ENCODE results near the gene RET.

RET gene

DNA sequence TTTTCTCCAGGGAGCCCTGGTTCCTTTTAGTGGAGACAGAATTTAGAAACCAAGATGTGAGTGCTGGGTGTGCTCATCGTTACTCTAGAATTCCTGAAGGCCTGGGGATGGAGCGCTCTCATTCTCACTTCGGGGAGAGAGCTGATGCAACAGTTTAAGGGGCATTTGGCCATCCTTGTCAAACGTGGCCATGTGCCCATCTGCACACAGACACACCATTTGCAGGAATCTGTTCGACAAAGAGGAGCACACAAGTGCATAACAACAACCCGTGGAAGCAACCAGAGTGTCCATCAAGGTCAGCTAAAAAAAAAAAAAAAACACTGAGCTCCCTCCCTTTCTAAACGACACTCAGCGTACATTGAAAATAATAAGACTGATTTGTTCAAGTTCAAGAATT is 23.0 kb upstream of the RET start:
- H3K4me3 Mint-ChIP-seq = no peak overlapping the region
- H3K27ac Mint-ChIP-seq = no peak overlapping the region
- no peak for DNase-seq
- H3K9me3 Mint-ChIP-seq = no peaks in the 10 kb centered on the region
- H3K4me1 Mint-ChIP-seq (ENCODE audit: low read depth) = peaks cover 2% of the 10 kb centered on the region
- peaks cover 20% of the 10 kb centered on the region for H3K27me3 Mint-ChIP-seq
- H3K36me3 Mint-ChIP-seq (ENCODE audit: low read depth) = no peaks in the 10 kb centered on the region

DNA sequence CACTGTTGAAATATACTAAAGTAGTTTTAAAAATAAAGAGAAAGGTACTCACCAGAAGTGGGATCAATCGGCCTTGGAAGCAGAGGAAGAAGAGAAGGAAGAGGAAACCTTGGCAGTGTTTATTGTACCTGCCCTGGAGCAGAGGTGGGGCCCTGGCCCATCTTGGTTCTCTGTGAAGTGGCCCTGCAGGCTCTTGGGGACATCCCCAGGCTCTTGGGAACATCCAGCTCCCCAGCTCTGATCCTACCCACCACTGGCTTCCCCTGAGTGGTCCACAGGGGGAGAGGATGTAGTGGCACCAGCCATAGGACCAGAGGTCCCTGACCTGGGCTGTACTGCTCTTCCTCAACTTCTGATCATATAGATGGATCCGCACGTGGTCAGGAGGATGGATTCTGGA is 22.3 kb upstream of the RET start:
- no peaks in the 10 kb centered on the region for H3K9me3 Mint-ChIP-seq
- no peak overlapping the region for H3K27ac Mint-ChIP-seq
- DNase-seq = no peak
- H3K4me1 Mint-ChIP-seq (ENCODE audit: low read depth) = peaks cover 2% of the 10 kb centered on the region
- H3K27me3 Mint-ChIP-seq = peaks cover 17% of the 10 kb centered on the region
- no peak overlapping the region for H3K4me3 Mint-ChIP-seq
- no peaks in the 10 kb centered on the region for H3K36me3 Mint-ChIP-seq (ENCODE audit: low read depth)

DNA sequence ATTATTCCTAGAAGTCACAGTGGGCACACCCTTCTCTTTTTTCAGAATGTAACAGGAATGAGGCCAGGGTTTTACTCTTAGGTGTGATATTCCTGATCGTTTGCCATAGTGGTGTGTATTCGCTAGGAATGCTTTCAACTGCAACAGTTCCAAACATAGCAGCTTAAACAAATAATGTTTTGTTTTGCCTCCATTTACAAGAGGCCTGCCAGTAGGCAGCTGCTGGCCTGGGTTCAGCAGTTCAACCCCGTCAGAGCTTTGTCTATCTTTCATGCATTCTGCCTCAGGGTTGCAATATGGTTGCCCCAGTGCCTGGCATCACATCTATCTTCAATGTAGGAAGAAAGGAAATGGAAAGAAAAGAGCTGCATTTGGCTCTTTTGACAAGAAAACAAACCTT is 21.7 kb upstream of the RET start:
- H3K4me1 Mint-ChIP-seq (ENCODE audit: low read depth) = peaks cover under 1% of the 10 kb centered on the region
- H3K27me3 Mint-ChIP-seq = peaks cover 17% of the 10 kb centered on the region
- no peak overlapping the region for H3K27ac Mint-ChIP-seq
- no peaks in the 10 kb centered on the region for H3K9me3 Mint-ChIP-seq
- H3K36me3 Mint-ChIP-seq (ENCODE audit: low read depth) = no peaks in the 10 kb centered on the region
- DNase-seq = no peak
- H3K4me3 Mint-ChIP-seq = no peak overlapping the region

- Mint-ChIP-seq H3K36me3 (ENCODE audit: low read depth) (no peaks in the 10 kb centered on the region), H3K9me3 (no peaks in the 10 kb centered on the region), H3K4me3 (no peak overlapping the region), H3K27ac (no peak overlapping the region), H3K4me1 (ENCODE audit: low read depth) (no peaks in the 10 kb centered on the region), H3K27me3 (peaks cover 17% of the 10 kb centered on the region)
- no peak for DNase-seq
These were observed 20.8 kb upstream of the RET start for GRCh38 chr10:43055991-43056567.

DNA sequence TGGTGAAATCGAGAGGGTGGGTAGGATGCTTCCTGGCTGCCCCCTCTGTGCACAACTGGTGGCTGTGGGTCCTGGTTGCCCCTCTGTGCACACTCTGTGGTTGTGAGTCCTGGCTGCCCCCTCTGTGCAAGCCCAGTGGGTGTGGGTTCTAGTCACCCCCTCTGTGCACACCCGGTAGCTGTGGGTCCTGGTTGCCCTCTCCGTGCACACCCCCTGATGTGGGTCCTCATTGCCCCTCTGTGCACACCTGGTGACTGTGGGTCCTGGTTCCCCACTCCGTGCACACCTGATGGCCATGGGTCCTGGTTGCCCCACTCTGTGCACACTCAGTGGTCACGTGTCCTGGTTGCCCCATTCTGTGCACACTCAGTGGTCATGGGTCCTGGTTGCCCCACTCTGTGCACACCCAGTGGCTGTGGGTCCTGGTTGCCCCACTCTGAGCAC is 20.3 kb upstream of the RET start:
- Mint-ChIP-seq H3K4me3 (no peak overlapping the region), H3K9me3 (no peaks in the 10 kb centered on the region), H3K36me3 (ENCODE audit: low read depth) (no peaks in the 10 kb centered on the region), H3K27ac (no peak overlapping the region), H3K4me1 (ENCODE audit: low read depth) (no peaks in the 10 kb centered on the region), H3K27me3 (peaks cover 17% of the 10 kb centered on the region)
- DNase-seq = no peak

DNA sequence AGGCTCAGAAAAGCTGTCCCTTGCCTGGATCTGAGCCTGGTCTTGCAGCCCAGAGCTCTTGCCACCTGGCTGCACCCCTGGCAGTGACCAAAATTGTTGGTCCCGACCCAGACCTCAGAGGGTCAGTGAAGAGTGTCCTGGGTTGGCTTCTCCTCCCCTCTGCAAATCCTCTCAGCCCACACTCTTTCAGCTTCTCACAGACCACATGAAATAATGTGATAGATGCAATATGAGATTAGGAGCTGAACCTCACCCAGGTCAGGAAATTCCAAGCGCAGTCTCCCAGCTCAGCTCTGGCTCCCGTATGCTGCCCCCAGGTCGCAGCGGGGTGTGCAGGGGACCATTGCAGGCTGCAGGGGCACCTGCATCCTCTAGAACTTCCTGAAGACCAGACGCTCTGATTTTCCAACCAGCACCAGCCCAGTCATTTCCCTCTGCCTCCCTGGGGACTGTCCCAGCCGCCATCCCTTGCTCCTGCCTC is 19.6 kb upstream of the RET start:
- Mint-ChIP-seq H3K27me3 (peaks cover 17% of the 10 kb centered on the region), H3K4me1 (ENCODE audit: low read depth) (no peaks in the 10 kb centered on the region), H3K36me3 (ENCODE audit: low read depth) (no peaks in the 10 kb centered on the region), H3K9me3 (no peaks in the 10 kb centered on the region), H3K4me3 (no peak overlapping the region), H3K27ac (no peak overlapping the region)
- no peak for DNase-seq

GRCh38 chr10:43057831-43058340 is 19.0 kb upstream of the RET start:
- H3K36me3 Mint-ChIP-seq (ENCODE audit: low read depth) = no peaks in the 10 kb centered on the region
- no peaks in the 10 kb centered on the region for H3K9me3 Mint-ChIP-seq
- no peak for DNase-seq
- no peak overlapping the region for H3K27ac Mint-ChIP-seq
- H3K4me3 Mint-ChIP-seq = no peak overlapping the region
- peaks cover 17% of the 10 kb centered on the region for H3K27me3 Mint-ChIP-seq
- no peaks in the 10 kb centered on the region for H3K4me1 Mint-ChIP-seq (ENCODE audit: low read depth)

DNA sequence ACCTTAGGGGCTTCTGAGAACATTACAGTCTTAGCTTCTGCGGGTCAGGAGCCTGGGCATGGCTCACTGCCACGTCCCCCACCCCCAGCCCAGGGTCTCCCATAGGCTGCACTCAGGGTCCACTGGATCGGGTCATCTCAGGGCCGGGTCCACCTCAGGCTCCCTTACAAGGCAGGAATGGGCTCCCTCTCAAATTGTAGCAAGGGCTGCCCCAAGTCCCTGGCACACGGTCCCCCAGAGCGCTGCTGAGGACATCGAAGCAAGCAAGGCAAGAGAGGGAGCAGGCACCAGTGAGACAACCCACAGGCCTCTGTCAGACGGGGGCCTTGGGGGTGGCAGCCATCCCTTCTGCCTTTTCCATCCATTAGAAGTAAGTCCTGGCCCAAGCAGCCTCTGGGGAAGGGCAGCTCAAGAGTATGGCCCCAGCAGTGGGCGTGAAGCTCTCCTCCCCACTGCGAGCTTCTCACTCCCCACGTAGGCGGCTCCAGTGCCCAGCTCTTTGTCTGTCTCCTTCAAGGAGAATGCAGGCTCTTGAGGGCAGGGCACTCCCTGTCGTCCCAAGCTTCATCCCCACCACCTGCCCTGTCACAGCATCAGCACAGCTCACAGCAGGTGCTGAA is 18.0 kb upstream of the RET start:
- no peaks in the 10 kb centered on the region for H3K9me3 Mint-ChIP-seq
- no peak for DNase-seq
- H3K27ac Mint-ChIP-seq = no peak overlapping the region
- no peak overlapping the region for H3K4me3 Mint-ChIP-seq
- H3K36me3 Mint-ChIP-seq (ENCODE audit: low read depth) = no peaks in the 10 kb centered on the region
- no peaks in the 10 kb centered on the region for H3K4me1 Mint-ChIP-seq (ENCODE audit: low read depth)
- peaks cover 14% of the 10 kb centered on the region for H3K27me3 Mint-ChIP-seq

- H3K27ac Mint-ChIP-seq = no peak overlapping the region
- H3K4me3 Mint-ChIP-seq = no peak overlapping the region
- H3K27me3 Mint-ChIP-seq = peaks cover 14% of the 10 kb centered on the region
- DNase-seq = no peak
- H3K4me1 Mint-ChIP-seq (ENCODE audit: low read depth) = no peaks in the 10 kb centered on the region
- H3K9me3 Mint-ChIP-seq = no peaks in the 10 kb centered on the region
- H3K36me3 Mint-ChIP-seq (ENCODE audit: low read depth) = no peaks in the 10 kb centered on the region
These were observed 17.5 kb upstream of the RET start for GRCh38 chr10:43059336-43059720.

DNA sequence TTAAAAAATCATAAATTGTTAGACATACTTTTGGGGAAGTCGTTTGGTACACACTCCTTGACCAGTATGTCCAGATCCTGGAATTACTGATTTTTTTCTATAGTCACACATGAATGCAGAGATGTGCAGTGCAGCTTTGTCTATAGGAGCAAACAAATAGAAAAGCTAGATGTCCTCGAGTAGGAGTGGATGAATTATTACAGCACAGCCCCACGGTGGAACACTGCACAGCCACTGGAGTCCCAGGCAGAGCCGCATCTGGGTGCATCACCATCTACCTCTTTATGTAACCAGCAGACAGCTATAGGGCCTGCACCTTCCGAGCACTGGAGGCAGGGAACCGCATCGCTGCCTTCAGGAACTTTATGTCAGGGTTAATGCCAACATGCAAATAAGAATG is 17.0 kb upstream of the RET start:
- Mint-ChIP-seq H3K27ac (no peak overlapping the region), H3K4me1 (ENCODE audit: low read depth) (no peaks in the 10 kb centered on the region), H3K36me3 (ENCODE audit: low read depth) (no peaks in the 10 kb centered on the region), H3K27me3 (peaks cover 14% of the 10 kb centered on the region), H3K9me3 (no peaks in the 10 kb centered on the region), H3K4me3 (no peak overlapping the region)
- no peak for DNase-seq

DNA sequence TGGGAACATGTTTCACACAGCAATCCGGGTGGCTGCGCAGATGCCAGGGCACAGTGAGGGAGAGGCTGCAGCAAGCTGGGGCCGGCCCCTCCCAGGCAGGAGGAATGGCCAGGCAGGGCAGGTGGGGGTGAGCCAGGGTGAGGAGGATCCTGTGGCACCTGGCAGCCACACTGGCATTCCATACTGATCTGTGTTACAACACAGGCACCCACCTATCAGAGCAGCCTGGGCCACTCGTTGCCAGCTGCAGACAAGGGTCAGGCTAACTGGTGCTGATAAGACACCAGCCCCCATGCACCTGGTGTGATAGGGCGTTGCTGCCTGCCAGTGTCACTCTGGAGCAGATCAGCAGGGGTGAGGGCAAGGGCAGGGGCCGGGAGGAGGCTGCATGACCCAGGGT is 16.6 kb upstream of the RET start:
- Mint-ChIP-seq H3K27ac (no peak overlapping the region), H3K9me3 (no peaks in the 10 kb centered on the region), H3K4me3 (no peak overlapping the region), H3K4me1 (ENCODE audit: low read depth) (no peaks in the 10 kb centered on the region), H3K27me3 (peaks cover 14% of the 10 kb centered on the region), H3K36me3 (ENCODE audit: low read depth) (no peaks in the 10 kb centered on the region)
- DNase-seq = no peak

GRCh38 chr10:43061331-43061730 is 15.5 kb upstream of the RET start:
- no peaks in the 10 kb centered on the region for H3K9me3 Mint-ChIP-seq
- no peak overlapping the region for H3K4me3 Mint-ChIP-seq
- no peaks in the 10 kb centered on the region for H3K36me3 Mint-ChIP-seq (ENCODE audit: low read depth)
- H3K27me3 Mint-ChIP-seq = peaks cover 14% of the 10 kb centered on the region
- no peak overlapping the region for H3K27ac Mint-ChIP-seq
- no peak for DNase-seq
- no peaks in the 10 kb centered on the region for H3K4me1 Mint-ChIP-seq (ENCODE audit: low read depth)

DNA sequence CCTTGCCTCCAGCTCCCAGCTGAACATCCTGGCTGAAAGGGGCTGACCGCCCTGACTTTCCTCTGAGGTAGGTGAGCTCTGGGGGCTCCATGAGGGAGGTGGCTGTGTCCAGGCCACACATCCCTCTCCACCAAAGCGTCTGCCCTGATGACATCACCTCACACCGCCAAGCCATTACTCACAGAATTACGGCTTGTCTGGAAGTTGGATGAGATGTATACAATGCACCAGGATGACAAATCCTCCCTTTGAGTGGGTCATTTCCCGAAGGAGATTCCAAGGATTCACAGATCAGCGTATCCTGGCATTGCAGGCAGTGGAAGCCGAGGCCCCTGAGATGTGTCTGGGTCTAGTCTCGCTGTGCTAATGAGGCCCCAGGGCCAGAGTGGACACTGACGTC is 15.1 kb upstream of the RET start:
- Mint-ChIP-seq H3K4me1 (ENCODE audit: low read depth) (no peaks in the 10 kb centered on the region), H3K4me3 (no peak overlapping the region), H3K9me3 (no peaks in the 10 kb centered on the region), H3K27ac (no peak overlapping the region), H3K27me3 (peaks cover 14% of the 10 kb centered on the region), H3K36me3 (ENCODE audit: low read depth) (no peaks in the 10 kb centered on the region)
- DNase-seq = no peak

GRCh38 chr10:43062402-43063160 is 14.3 kb upstream of the RET start:
- no peak overlapping the region for H3K4me3 Mint-ChIP-seq
- H3K27ac Mint-ChIP-seq = no peak overlapping the region
- peaks cover 10% of the 10 kb centered on the region for H3K27me3 Mint-ChIP-seq
- H3K4me1 Mint-ChIP-seq (ENCODE audit: low read depth) = no peaks in the 10 kb centered on the region
- H3K9me3 Mint-ChIP-seq = no peaks in the 10 kb centered on the region
- no peaks in the 10 kb centered on the region for H3K36me3 Mint-ChIP-seq (ENCODE audit: low read depth)
- no peak for DNase-seq
